Measurements from ENCODE around the gene EIF3K. TPM values are rescaled to one million over a fixed set of nuclear protein-coding genes. Genes with fewer than 3 reads are reported as not detected.

EIF3K gene
- total and polyA plus RNA-seq, 2 of the 8 experiments (the other 6 are each of a cell fraction or from before 2014, with no cell fraction given), result 329 to 937 TPM

GRCh38 chr19:38648769-38649304 lies 29.8 kb downstream of the EIF3K start:
- Histone ChIP-seq H3K9me3 (ENCODE audit: insufficient read depth in 2 of 2, low read depth in 1 of 2, low read length in 1 of 2) (no peaks in the 10 kb centered on the region), H3K23ac (ENCODE audit: insufficient read length) (no peak overlapping the region), H2AK5ac (ENCODE audit: low read depth, low read length) (peak overlapping the region; percentile 75), H3K27me3 (replicated peaks in 1 of 4; ENCODE audit: control insufficient read depth in 3 of 4, extremely low read depth in 1 of 4, insufficient read depth in 3 of 4, low read length in 3 of 4) (no peaks in the 10 kb centered on the region), H4K8ac (ENCODE audit: extremely low read depth, insufficient read depth, low read length) (no peak overlapping the region), H3K27ac (ENCODE audit: low read depth, low read length) (no peak overlapping the region), H3K79me2 (ENCODE audit: control insufficient read depth in 1 of 2, insufficient read depth in 2 of 2, low read length in 2 of 2) (peaks cover 42 to 63% of the 10 kb centered on the region in 2 experiments), H3K56ac (replicated peaks; ENCODE audit: insufficient read length, low read depth, low read length) (peak overlapping the region; percentile 59), H3K4ac (replicated peaks; ENCODE audit: insufficient read length, low read depth, low read length) (no peak overlapping the region), H3K23me2 (ENCODE audit: low read depth, low read length) (peaks cover 16% of the 10 kb centered on the region; the same call in 1 of the 2 replicates), H3K36me3 (ENCODE audit: control insufficient read depth in 2 of 4, insufficient read depth in 4 of 4, low read length in 3 of 4) (no peaks in the 10 kb centered on the region), H2BK20ac (ENCODE audit: low read length) (no peak overlapping the region), H4K5ac (ENCODE audit: insufficient read length, low read depth, low read length) (no peak overlapping the region), H3K4me3 (ENCODE audit: extremely low read depth in 1 of 4, insufficient read depth in 2 of 4, low read depth in 3 of 4, low read length in 4 of 4) (peak overlapping the region; percentile 91 to 98 (median 95)), H3K18ac (ENCODE audit: extremely low read depth, low read length) (peak overlapping the region; percentile 71; the same call in 1 of the 2 replicates), H4K91ac (replicated peaks; ENCODE audit: insufficient read length, low read length) (no peak overlapping the region), H2AFZ (ENCODE audit: low read length) (no peak overlapping the region), H3K4me1 (replicated peaks in 1 of 4; ENCODE audit: control insufficient read depth in 3 of 4, insufficient read depth in 4 of 4, low read length in 3 of 4) (peaks cover 5 to 20% (median 15%) of the 10 kb centered on the region in 4 experiments), H3K4me2 (ENCODE audit: insufficient read depth in 1 of 2, low read depth in 2 of 2, low read length in 2 of 2) (peak overlapping the region; percentile 92 to 95), H2BK12ac (ENCODE audit: low read depth, low read length) (no peak overlapping the region), H2BK5ac (ENCODE audit: low read depth, low read length) (peak overlapping the region; percentile 83; the same call in 1 of the 2 replicates), H3K9ac (replicated peaks in 1 of 4; ENCODE audit: extremely low read depth in 1 of 4, low read depth in 3 of 4, low read length in 3 of 4) (peak overlapping the region in 3 of 4 experiments; percentile 87 to 98 (median 89); a peak in 6 of 7 replicates), H3K79me1 (ENCODE audit: low read depth, low read length) (peaks cover 11% of the 10 kb centered on the region), H2BK120ac (replicated peaks; ENCODE audit: low read depth, low read length) (no peak overlapping the region), H2BK15ac (ENCODE audit: low read length) (no peak overlapping the region), H4K20me1 (replicated peaks in 1 of 2; ENCODE audit: control insufficient read depth in 1 of 2, insufficient read depth in 2 of 2, low read length in 2 of 2) (peaks cover 12 to 24% of the 10 kb centered on the region in 2 experiments), H3K14ac (ENCODE audit: insufficient read length) (no peak overlapping the region)
- WGBS, 2 experiments (ENCODE audit: extremely low coverage in 1 of 2, insufficient coverage in 1 of 2, insufficient read length in 1 of 2, insufficient replicate concordance in 2 of 2, low coverage in 1 of 2, low lambda C conversion rate in 2 of 2, missing lambda C conversion rate in 1 of 2), result 5 to 100% methylated on average over 1 to 10 of the region's 13 CpGs
- peak in 1 of 2 experiments; percentile 28; a peak in 1 of 4 replicates for TF ChIP-seq SIN3A (conservative IDR thresholded peaks at IDR 0.05 in 1 of 2, IDR thresholded peaks at IDR 0.05 in 1 of 2; ENCODE audit: low read depth in 1 of 2, low read length in 2 of 2)
- 0 out of 2 replicates have a peak, but pooled peaks have one; percentile 35 for TF ChIP-seq CHD1 (IDR thresholded peaks at IDR 0.05; ENCODE audit: low read depth, low read length)
- TF ChIP-seq ASH2L (IDR thresholded peaks at IDR 0.05; ENCODE audit: low read length), result no peak
- TF ChIP-seq KDM1A (IDR thresholded peaks at IDR 0.05; ENCODE audit: borderline replicate concordance, low read length), result no peak
- peak; percentile 49; the same call in 1 of the 2 replicates for TF ChIP-seq POLR2AphosphoS5 (IDR thresholded peaks at IDR 0.05; ENCODE audit: low read depth, low read length)
- DNase-seq (ENCODE audit: low read depth in 1 of 2, low spot score in 2 of 2), result no peak
- ChIA-PET POLR2A (ENCODE audit: partially characterized antibody) (interaction anchor here (0.6 to 17.9 kb wide), 19 partner anchors 10 to 254 kb away, joined by 3 to 374 read pairs (median 5); no protein-coding TSS in a partner anchor), CTCF (ENCODE audit: partially characterized antibody) (interaction anchor here (1.0 to 7.7 kb wide), 3 partner anchors 13 to 26 kb away, joined by 3 to 62 read pairs (median 3); no protein-coding TSS in a partner anchor)
- no peak for FAIRE-seq

All from H1 (cell line).